ENCODE results near the gene KRT73. TPM values are rescaled to one million over a fixed set of nuclear protein-coding genes. Genes with fewer than 3 reads are reported as not detected.

Gene KRT73
- total RNA-seq, 1 experiment from 2014 or later, result not detected

- no peak overlapping the region for H4K5ac ChIP-seq (ENCODE audit: insufficient read length, low read depth, low read length)
- H3K9ac ChIP-seq (ENCODE audit: extremely low read depth, insufficient read length, low read length), result no peak overlapping the region
- H2BK12ac ChIP-seq (ENCODE audit: insufficient read length, low read depth, low read length), result no peak overlapping the region
- Mint-ChIP-seq H3K4me1 (no peaks in the 10 kb centered on the region), H3K27me3 (ENCODE audit: low read depth) (peaks cover 9% of the 10 kb centered on the region), H3K36me3 (ENCODE audit: insufficient read depth in 1 of 3, low read depth in 3 of 3) (no peaks in the 10 kb centered on the region), H3K27ac (no peak overlapping the region), H3K9me3 (no peaks in the 10 kb centered on the region), H3K4me3 (no peak overlapping the region)
- H4K20me1 ChIP-seq (ENCODE audit: control insufficient read depth, insufficient read depth, insufficient read length), result no peaks in the 10 kb centered on the region
- H2BK5ac ChIP-seq (ENCODE audit: insufficient read length, low read length), result no peak overlapping the region
- H3K9me3 ChIP-seq (ENCODE audit: control insufficient read depth, low read depth, low read length), result no peaks in the 10 kb centered on the region
- H3K4me1 ChIP-seq (ENCODE audit: insufficient read depth, low read length), result no peaks in the 10 kb centered on the region
- DNase-seq, result no peak
- no peak overlapping the region for H3K4ac ChIP-seq (ENCODE audit: low read depth, low read length)
- no peak overlapping the region for H3K4me2 ChIP-seq (ENCODE audit: insufficient read depth, insufficient read length, low read length)
- no peak overlapping the region for H2AFZ ChIP-seq (ENCODE audit: low read length)
- H3K56ac ChIP-seq (ENCODE audit: insufficient read length, low read depth, low read length), result no peak overlapping the region
- no peak overlapping the region for H4K91ac ChIP-seq (ENCODE audit: insufficient read length, low read depth, low read length)
- H3K27ac ChIP-seq (ENCODE audit: insufficient read length, low read depth, low read length), result no peak overlapping the region
- no peak overlapping the region for H2BK15ac ChIP-seq (ENCODE audit: low read depth, low read length)
- no peaks in the 10 kb centered on the region for H3K79me1 ChIP-seq (ENCODE audit: insufficient read depth, low read depth, low read length, poor library complexity, severe bottlenecking)
- H3K23ac ChIP-seq (ENCODE audit: insufficient read length, low read depth, low read length), result no peak overlapping the region
- H2BK120ac ChIP-seq (ENCODE audit: low read depth, low read length, poor library complexity, severe bottlenecking), result no peak overlapping the region
- no peak overlapping the region for H3K18ac ChIP-seq (ENCODE audit: insufficient read length, low read depth, low read length)
- no peaks in the 10 kb centered on the region for H3K79me2 ChIP-seq (ENCODE audit: insufficient read depth, low read length)
- H3T11ph ChIP-seq (ENCODE audit: low read length), result no peak overlapping the region
- no CpG with 5 or more reads among the region's 5 CpGs for WGBS (ENCODE audit: extremely low coverage, insufficient read length, low lambda C conversion rate)
- no peak overlapping the region for H4K8ac ChIP-seq (replicated peaks; ENCODE audit: insufficient read length, low read depth, low read length)
- TF ChIP-seq, protein P1, sequence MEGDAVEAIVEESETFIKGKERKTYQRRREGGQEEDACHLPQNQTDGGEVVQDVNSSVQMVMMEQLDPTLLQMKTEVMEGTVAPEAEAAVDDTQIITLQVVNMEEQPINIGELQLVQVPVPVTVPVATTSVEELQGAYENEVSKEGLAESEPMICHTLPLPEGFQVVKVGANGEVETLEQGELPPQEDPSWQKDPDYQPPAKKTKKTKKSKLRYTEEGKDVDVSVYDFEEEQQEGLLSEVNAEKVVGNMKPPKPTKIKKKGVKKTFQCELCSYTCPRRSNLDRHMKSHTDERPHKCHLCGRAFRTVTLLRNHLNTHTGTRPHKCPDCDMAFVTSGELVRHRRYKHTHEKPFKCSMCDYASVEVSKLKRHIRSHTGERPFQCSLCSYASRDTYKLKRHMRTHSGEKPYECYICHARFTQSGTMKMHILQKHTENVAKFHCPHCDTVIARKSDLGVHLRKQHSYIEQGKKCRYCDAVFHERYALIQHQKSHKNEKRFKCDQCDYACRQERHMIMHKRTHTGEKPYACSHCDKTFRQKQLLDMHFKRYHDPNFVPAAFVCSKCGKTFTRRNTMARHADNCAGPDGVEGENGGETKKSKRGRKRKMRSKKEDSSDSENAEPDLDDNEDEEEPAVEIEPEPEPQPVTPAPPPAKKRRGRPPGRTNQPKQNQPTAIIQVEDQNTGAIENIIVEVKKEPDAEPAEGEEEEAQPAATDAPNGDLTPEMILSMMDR (conservative IDR thresholded peaks at IDR 0.05), result no peak
- no peak overlapping the region for H2AK5ac ChIP-seq (ENCODE audit: insufficient read length, low read length)
- no peak overlapping the region for H2BK20ac ChIP-seq (ENCODE audit: low read depth, low read length, poor library complexity, severe bottlenecking)
- H3K23me2 ChIP-seq (ENCODE audit: insufficient read length, low read depth, low read length, poor library complexity, severe bottlenecking), result no peaks in the 10 kb centered on the region
- no peaks in the 10 kb centered on the region for H3K27me3 ChIP-seq (ENCODE audit: insufficient read depth, low read length)
- H3K14ac ChIP-seq (ENCODE audit: insufficient read depth, low read length), result no peak overlapping the region
These were observed 18.4 kb upstream of the KRT73 start for GRCh38 chr12:52636592-52637258.
